HG02571 (cell line): Measurements from ENCODE around the gene TNFRSF14.

ENCODE experiments used
- ATAC-seq: cut with Tn5 transposase; IDR thresholded peaks from one replicate; pipeline ENCODE4 v1.9.1; 2021; ENCODE audit warnings: mild to moderate bottlenecking, moderate library complexity; ENCODE audit not compliant: unreplicated experiment

The TNFRSF14 gene

GRCh38 chr1:2597441-2598328, 41.5 kb downstream of the TNFRSF14 start:
- no peak for ATAC-seq

DNA sequence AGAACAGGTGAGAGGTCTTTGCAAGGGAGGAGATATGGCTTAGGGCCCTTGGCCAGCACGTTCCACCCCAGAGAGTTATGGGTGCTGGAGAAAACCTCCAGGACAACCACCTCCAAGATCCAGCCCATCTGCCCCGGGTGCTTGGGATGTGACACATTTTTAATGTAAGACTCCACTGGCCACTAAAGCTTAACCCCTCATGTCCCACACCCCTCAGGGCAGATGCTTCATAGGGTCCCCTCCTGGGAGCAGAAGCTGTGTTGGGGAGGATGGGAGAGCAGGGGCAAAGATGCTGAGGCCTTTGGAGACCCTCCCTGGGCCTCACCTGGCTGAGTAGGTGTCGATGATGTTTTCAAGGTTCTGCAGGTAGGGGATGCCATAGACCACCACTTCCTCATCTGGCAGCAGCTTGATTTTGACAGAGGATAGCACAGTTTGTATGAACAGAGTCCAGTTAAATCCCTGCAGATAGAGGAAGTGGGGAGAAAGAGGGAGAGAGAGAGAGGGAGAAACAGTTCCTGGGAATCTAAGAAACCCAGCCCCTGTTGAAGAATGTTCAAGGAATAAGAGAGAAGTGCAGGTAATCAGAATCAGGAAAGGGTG, 42.3 kb downstream of the TNFRSF14 start:
- ATAC-seq: no peak

GRCh38 chr1:2601721-2602303, 45.6 kb downstream of the TNFRSF14 start:
- no peak for ATAC-seq

DNA sequence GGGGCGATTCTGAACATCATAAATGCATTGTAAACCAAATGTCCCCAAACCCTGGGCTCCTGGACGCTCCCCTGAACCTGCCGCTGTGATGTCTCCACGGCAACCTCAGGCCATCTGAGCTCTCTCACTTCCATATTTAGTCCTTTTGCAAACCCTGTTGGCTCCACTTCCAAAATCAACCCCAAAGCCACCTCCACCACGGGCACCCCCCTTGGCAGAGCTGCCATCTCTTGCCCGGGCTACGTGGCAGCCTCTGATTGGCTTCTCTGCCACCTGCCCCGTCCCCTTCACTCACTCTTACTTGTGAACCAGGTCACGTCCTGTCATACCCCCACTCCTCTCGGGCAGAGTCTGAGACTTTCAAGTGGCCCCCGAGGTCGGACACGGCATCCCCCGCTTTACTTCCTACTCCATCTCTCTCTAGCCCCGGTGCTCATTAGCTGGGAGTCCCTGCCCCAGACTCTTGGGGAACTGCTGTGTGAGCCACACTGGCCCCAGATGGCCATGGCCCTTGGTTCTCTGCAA, 46.2 kb downstream of the TNFRSF14 start:
- no peak for ATAC-seq

- no peak for ATAC-seq
These were observed 46.8 kb downstream of the TNFRSF14 start for GRCh38 chr1:2602866-2603520.

- ATAC-seq: no peak
These were observed 47.5 kb downstream of the TNFRSF14 start for GRCh38 chr1:2603521-2604155.

- no peak for ATAC-seq
These were observed 48.1 kb downstream of the TNFRSF14 start for GRCh38 chr1:2604156-2604843.

DNA sequence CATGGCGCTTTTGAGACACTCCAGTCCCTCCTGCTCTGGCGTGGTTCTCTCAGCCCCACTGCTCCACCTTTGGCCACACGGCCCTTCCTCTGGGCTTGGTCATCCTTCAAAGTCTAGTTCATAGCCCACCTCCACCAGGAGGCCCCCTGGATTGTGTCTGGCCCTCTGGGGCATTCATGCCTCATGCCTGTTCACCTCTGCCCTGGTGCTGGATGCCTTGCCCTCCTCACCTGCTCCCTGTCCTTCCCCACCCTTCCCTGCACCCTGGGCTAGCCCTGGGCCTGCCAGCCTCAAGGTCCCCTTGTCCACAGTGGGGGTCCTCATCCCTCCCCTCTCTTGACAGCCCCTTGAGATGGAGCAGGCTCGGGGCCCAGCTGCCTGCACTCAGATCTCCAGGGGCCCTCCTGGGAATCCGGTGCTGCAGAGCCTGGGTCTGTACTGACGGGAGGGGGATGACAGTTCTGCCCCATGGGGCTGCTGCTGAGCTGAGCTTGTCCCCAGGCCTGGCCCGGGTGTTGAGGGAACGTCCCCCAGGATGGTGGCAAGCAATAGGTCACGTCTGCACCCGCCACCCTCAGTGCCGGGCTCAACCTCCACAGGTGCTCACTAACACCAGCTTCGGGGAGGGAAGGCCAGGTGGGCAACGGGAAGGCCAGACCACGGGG, 48.8 kb downstream of the TNFRSF14 start:
- ATAC-seq: no peak

GRCh38 chr1:2605509-2606395, 49.6 kb downstream of the TNFRSF14 start:
- no peak for ATAC-seq

- no peak for ATAC-seq
These were observed 50.3 kb downstream of the TNFRSF14 start for GRCh38 chr1:2606396-2606880.

DNA sequence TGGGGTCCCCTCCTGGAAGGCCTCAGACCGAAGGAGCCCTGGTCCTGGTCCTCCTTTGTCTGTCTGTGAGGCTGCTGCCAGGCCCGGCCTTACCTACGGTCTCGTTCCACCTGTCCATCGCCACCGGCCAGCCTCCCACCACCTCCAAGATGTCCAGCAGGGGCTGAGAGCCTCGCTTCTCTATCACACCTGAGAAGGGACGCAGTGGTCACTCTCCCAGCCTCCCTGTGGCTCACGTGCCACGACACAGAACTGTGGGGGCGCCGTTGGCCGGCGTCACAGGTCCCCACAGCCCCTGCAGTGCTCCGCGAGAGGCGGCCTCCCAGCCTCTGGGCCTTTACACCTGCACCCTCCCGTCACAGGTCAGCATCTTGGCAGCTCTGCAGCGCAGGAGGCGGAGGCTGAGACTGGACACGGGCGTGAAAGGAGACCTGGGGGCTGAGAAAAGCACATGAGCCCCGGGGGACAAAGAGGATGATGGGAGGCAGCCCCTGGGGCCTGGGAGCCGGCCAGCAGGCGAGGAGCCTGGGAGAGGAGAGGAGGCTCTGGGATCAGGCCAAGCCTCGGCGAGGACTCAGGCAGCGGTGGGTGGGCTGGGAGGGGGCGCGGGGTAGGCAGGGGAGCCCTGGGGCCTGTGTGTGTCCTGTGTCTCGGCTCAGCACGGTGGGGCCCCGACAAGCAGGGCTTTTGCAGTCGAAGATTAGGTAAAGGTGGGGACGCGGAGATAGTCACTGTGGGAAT, 50.9 kb downstream of the TNFRSF14 start:
- no peak for ATAC-seq

DNA sequence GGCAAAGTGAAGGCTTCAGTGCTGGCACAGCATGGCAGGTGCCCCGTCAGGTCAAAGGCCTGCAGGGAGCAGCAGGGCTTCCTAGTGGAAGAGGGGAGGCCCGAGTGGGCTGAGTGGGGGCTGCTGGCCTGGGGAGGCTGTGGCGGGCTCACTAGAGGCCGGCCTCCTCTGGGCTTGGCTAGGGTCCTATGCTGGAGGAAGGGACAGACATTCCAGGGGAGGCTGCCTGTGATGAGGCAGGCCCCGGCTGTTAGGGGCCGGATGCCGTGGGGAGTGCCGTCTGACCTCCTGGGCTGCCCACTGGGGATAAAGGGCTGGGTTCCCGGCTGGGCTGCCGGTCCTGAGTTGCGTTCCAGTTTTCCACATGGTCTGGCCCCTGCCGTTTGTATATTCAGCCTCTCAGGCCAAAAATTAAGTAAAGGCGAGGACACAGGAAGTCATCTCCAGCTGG, 51.5 kb downstream of the TNFRSF14 start:
- ATAC-seq: no peak

DNA sequence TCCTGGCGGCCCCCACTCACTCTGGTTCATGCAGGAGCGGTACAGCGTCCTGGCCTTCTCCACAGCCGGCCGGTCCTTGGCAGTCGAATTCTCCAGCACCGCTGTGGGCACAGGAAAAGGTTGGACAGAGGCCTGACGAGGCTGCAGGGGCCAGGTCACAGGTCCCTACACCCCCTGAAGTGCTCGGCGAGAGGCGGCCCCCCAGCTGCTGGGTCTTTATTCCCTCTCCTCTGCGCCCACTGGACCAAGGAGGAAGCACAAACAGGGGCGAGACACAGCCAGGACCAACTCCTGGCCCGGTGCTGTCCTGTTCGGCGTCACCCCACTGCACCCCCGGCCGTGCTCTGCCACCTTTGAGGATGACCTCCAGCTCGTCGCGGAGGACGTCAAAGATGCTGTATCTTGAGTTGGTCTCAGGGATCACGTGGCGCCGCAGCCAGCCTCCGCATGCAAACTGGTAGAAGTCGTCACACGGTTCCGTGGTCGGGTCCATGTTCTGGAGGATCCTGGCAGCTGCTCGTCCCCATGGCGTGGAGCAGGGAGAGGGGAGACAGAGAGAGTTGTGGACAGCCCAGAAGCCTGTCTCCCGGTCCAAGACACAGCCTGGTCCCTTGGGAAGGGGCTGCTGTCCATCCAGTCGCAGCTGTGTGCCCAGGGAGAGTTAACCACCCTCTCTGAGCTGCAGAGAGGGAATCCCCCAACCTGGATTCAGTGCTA, 53.3 kb downstream of the TNFRSF14 start:
- ATAC-seq: no peak

DNA sequence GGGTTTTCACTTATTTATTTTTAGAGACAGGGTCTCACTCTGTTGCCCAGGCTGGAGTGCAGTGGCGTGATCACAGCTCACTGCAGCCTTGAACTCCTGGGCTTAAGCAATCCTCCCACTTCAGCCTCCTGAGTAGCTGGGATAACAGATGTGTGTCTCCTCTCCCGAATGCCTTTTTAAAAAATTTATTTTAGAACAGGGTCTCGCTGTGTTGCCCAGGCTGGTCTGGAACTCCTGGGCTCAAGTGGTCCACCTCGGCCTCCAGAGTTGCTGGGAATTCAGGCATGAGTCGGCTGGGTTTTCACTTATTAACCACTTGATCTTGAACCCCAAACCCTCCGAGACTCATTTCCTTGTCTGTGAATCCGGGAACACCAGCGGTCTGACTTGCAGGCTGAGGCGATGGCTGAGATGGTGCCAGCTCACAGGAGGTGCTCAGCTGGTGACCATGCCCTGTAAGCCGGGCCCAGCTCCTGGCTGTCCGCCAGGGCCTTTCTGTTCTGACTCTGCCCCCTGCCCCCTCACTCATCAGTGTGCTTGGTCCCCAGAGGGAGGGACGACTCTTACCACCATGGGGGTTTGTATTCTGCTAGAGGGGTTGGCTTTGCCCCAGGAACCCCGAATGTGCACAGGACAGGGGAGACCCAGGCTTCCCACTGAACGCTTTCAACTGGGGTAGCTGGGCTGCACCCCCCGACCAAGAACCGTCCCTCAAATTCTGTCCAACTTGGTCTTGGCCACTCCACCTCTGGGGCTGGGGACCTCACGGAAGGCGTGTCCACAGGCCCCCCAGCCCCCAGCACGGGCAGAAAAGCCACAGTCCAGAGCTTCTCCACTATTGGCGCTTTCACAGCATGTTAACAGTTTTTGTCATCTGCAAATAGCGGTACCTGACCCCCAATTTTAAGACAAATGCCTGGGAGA, 54.1 kb downstream of the TNFRSF14 start:
- ATAC-seq: no peak

DNA sequence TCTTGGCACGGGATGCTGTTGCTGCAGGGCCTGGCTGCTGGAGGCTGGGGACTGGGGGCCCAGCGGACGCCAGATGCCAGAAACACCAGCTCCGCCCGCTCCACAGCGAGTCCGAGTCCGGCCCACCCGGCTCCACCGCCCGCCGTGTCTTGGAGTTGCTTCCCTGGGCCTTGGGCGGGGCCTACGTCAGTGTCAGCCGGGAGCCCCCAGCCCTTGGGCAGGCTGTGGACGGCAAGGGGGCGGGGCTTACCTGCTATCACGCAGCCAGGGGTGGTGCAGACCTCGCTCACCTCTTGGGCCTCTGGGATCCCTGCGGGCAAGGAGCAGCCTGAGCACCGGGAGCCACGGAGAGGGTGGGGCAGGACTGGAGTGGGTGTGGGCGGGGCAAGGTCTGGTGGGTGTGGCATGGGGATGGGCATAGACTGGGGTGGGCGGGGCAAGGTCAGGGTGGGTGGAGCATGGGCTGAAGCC, 54.9 kb downstream of the TNFRSF14 start:
- ATAC-seq: no peak
